BLaER1 treated with 17β-estradiol and CSF1 and Interleukin-3, amounts not matched to agents 10 nM and 100 nM (cell line): ENCODE measurements around the gene XPA.

Experiments
- H3K27ac ChIP-seq, 11 experiments: shearing (Covaris generic); formaldehyde crosslinking; 2 replicates each; pipeline ENCODE4 v1.8.1; 2022
- H3K27me3 ChIP-seq, 11 experiments: shearing (Covaris generic); formaldehyde crosslinking; 2 replicates each; pipeline ENCODE4 v1.8.1; 2022
- H3K36me3 ChIP-seq, 11 experiments: shearing (Covaris generic); formaldehyde crosslinking; 2 replicates each; pipeline ENCODE4 v1.8.1; 2022
- H3K4me1 ChIP-seq, 10 experiments: shearing (Covaris generic); formaldehyde crosslinking; 2 replicates each; pipeline ENCODE4 v1.8.1; 2022
- H3K4me2 ChIP-seq, 11 experiments: shearing (Covaris generic); formaldehyde crosslinking; 2 replicates each; pipeline ENCODE4 v1.8.1; 2022
- H3K4me3 ChIP-seq, 10 experiments: shearing (Covaris generic); formaldehyde crosslinking; 2 replicates each; pipeline ENCODE4 v1.8.1; 2022
- H3K9ac ChIP-seq, 11 experiments: shearing (Covaris generic); formaldehyde crosslinking; 2 replicates each; pipeline ENCODE4 v1.8.1; 2022
- H3K9me3 ChIP-seq, 11 experiments: shearing (Covaris generic); formaldehyde crosslinking; replicated peaks in 1 of 11; 2 replicates each; pipeline ENCODE4 v1.8.1; 2022
- H4K20me1 ChIP-seq, 11 experiments: shearing (Covaris generic); formaldehyde crosslinking; 2 replicates each; pipeline ENCODE4 v1.8.1; 2022
- Cebpa-rat ChIP-seq, 11 experiments: shearing (Covaris generic); IDR thresholded peaks; 2 replicates each; pipeline ENCODE4 v1.8.1; 2022

The XPA gene

GRCh38 chr9:97632985-97633858 is 63.9 kb downstream of the XPA start, which contains the start of the genes NCBP1 and TSTD2:
TSS of gene NCBP1 (plus strand) at chr9:97633821. CDS start at chr9:97633882, 61 bp downstream.
TSS of gene TSTD2 (minus strand) at chr9:97633368. CDS start at chr9:97627562, 5,806 bp downstream.
- Histone ChIP-seq H3K4me3 (peak within 1 kb of the TSS; percentile 86 to 99 (median 92)), H3K9me3 (no peaks in the 10 kb centered on the region), H3K4me2 (peak within 1 kb of the TSS; percentile 86 to 96 (median 91)), H3K9ac (peak within 1 kb of the TSS; percentile 89 to 99 (median 95)), H3K36me3 (peaks cover 0 to 28% (median 4%) of the 10 kb centered on the region in 11 experiments; a peak in 7 of 22 replicates), H3K27me3 (no peaks in the 10 kb centered on the region), H3K27ac (peak within 1 kb of the TSS; percentile 92 to 98 (median 95)), H3K4me1 (peaks cover 36 to 50% (median 42%) of the 10 kb centered on the region in 10 experiments), H4K20me1 (peaks cover 17 to 63% (median 36%) of the 10 kb centered on the region in 11 experiments; a peak in 21 of 22 replicates)
- no peak for TF ChIP-seq Cebpa-rat (IDR thresholded peaks at IDR 0.05)

GRCh38 chr9:97632248-97632984 is 64.7 kb downstream of the XPA start:
- no peak for TF ChIP-seq Cebpa-rat (IDR thresholded peaks at IDR 0.05)
- Histone ChIP-seq H3K4me1 (peaks cover 28 to 42% (median 38%) of the 10 kb centered on the region in 10 experiments), H3K9me3 (no peaks in the 10 kb centered on the region), H3K4me2 (peak overlapping the region; percentile 74 to 96 (median 89)), H3K27ac (peak overlapping the region; percentile 92 to 98 (median 95)), H4K20me1 (peaks cover 9 to 61% (median 33%) of the 10 kb centered on the region in 11 experiments; a peak in 21 of 22 replicates), H3K9ac (peak overlapping the region; percentile 89 to 99 (median 95)), H3K27me3 (no peaks in the 10 kb centered on the region), H3K4me3 (peak overlapping the region; percentile 86 to 99 (median 92)), H3K36me3 (peaks cover under 1 to 28% (median 6%) of the 10 kb centered on the region in 11 experiments; a peak in 12 of 22 replicates)

- Histone ChIP-seq H3K4me3 (no peak overlapping the region), H3K4me1 (peaks cover 20 to 26% (median 23%) of the 10 kb centered on the region in 10 experiments), H3K9ac (no peak overlapping the region), H3K4me2 (no peak overlapping the region), H4K20me1 (peaks cover 0 to 48% (median 19%) of the 10 kb centered on the region in 11 experiments; a peak in 17 of 22 replicates), H3K27me3 (no peaks in the 10 kb centered on the region), H3K9me3 (no peaks in the 10 kb centered on the region), H3K27ac (no peak overlapping the region), H3K36me3 (peaks cover 11 to 32% (median 19%) of the 10 kb centered on the region in 11 experiments)
- no peak for TF ChIP-seq Cebpa-rat (IDR thresholded peaks at IDR 0.05)
Observed at GRCh38 chr9:97630591-97630990, 66.5 kb downstream of the XPA start.

GRCh38 chr9:97629156-97629555 is 68.0 kb downstream of the XPA start:
- Histone ChIP-seq H3K9me3 (no peaks in the 10 kb centered on the region), H3K4me1 (peaks cover 10 to 16% (median 13%) of the 10 kb centered on the region in 10 experiments), H3K27me3 (no peaks in the 10 kb centered on the region), H3K4me2 (no peak overlapping the region), H3K27ac (no peak overlapping the region), H3K36me3 (peaks cover 25 to 40% (median 33%) of the 10 kb centered on the region in 11 experiments), H3K4me3 (no peak overlapping the region), H4K20me1 (peaks cover 0 to 37% (median 6%) of the 10 kb centered on the region in 11 experiments; a peak in 9 of 22 replicates), H3K9ac (no peak overlapping the region)
- TF ChIP-seq Cebpa-rat (IDR thresholded peaks at IDR 0.05): no peak

- H3K4me1 ChIP-seq: peaks cover 10 to 16% (median 13%) of the 10 kb centered on the region in 10 experiments
- peaks cover 0 to 32% (median under 1%) of the 10 kb centered on the region in 11 experiments; a peak in 8 of 22 replicates for H4K20me1 ChIP-seq
- no peak overlapping the region for H3K4me3 ChIP-seq
- peaks cover 0 to 1% (median 0%) of the 10 kb centered on the region in 11 experiments; a peak in 2 of 22 replicates for H3K9me3 ChIP-seq
- H3K27me3 ChIP-seq: no peaks in the 10 kb centered on the region
- no peak overlapping the region for H3K27ac ChIP-seq
- no peak for TF ChIP-seq Cebpa-rat (IDR thresholded peaks at IDR 0.05)
- no peak overlapping the region for H3K4me2 ChIP-seq
- no peak overlapping the region for H3K9ac ChIP-seq
- peaks cover 30 to 45% (median 37%) of the 10 kb centered on the region in 11 experiments for H3K36me3 ChIP-seq
Observed at GRCh38 chr9:97628668-97629067, 68.5 kb downstream of the XPA start.

GRCh38 chr9:97627624-97628023 is 69.5 kb downstream of the XPA start:
- no peak for TF ChIP-seq Cebpa-rat (IDR thresholded peaks at IDR 0.05)

GRCh38 chr9:97625620-97626019 is 71.5 kb downstream of the XPA start:
- Histone ChIP-seq H3K9ac (no peak overlapping the region), H3K4me1 (peaks cover 0 to 5% (median 0%) of the 10 kb centered on the region in 10 experiments; a peak in 2 of 20 replicates), H3K36me3 (peaks cover 54 to 75% (median 68%) of the 10 kb centered on the region in 11 experiments), H3K27ac (no peak overlapping the region), H3K4me3 (no peak overlapping the region), H3K9me3 (peaks cover 10 to 31% (median 25%) of the 10 kb centered on the region in 11 experiments), H3K4me2 (no peak overlapping the region), H3K27me3 (no peaks in the 10 kb centered on the region), H4K20me1 (peaks cover 0 to 31% (median 0%) of the 10 kb centered on the region in 11 experiments; a peak in 7 of 22 replicates)
- TF ChIP-seq Cebpa-rat (IDR thresholded peaks at IDR 0.05): no peak

More at GRCh38 chr9:97627624-97628023, 69.5 kb downstream of the XPA start:
- Histone ChIP-seq H3K4me3 (no peak overlapping the region), H3K36me3 (peaks cover 36 to 55% (median 48%) of the 10 kb centered on the region in 11 experiments), H3K9ac (no peak overlapping the region), H3K27me3 (no peaks in the 10 kb centered on the region), H3K27ac (no peak overlapping the region), H3K4me1 (peaks cover 10 to 16% (median 13%) of the 10 kb centered on the region in 10 experiments), H3K4me2 (no peak overlapping the region), H4K20me1 (peaks cover 0 to 31% (median 0%) of the 10 kb centered on the region in 11 experiments; a peak in 7 of 22 replicates), H3K9me3 (peaks cover 0 to 11% (median 5%) of the 10 kb centered on the region in 11 experiments; a peak in 15 of 22 replicates)
